ENCODE measurements around the gene DCAKD. TPM values are rescaled to one million over a fixed set of nuclear protein-coding genes. Genes with fewer than 3 reads are reported as not detected.

DCAKD gene, protein sequence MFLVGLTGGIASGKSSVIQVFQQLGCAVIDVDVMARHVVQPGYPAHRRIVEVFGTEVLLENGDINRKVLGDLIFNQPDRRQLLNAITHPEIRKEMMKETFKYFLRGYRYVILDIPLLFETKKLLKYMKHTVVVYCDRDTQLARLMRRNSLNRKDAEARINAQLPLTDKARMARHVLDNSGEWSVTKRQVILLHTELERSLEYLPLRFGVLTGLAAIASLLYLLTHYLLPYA
- total RNA-seq (2022; extraction: Qiagen RNA extraction; ENCODE audit: low read depth) = 18.0 to 24.0 TPM (median 20.5 TPM) in 5 replicates

DNA sequence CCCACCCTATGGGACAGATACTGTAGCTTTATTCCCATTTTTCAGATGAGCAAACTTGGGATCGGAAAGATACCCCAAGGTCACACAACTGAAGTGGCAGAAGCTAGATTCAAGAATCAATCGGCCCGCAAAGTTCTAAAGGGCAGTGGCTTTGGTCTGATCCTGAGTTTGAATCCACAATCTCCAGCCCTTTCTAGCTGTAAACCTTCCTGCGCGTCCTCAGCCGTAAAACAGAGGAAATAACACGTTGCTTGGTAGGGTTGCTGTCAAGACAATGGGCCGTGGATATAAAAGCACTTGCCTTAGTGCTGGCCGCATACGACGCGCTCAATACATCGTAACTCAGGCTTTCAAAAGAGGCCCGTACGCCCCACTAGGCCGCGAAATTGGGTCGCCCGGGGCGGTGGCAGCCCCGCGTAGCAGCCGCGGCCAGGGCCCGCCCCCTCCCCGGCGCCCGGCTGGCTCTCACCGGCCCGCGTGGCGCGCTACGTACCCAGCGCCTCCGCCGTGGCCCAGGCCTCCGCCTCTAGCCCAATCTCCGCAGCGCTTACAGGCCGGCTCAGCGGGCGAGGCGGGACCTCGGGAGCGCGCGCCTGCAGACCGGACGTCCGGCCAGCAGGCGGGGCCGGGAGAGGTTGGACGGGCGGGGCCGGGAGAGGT, at the start of gene DCAKD:
Gene DCAKD (minus strand): TSS at position 573 of the 660 bp plus-strand sequence. CDS start 16,747 bp downstream, outside the sequence.

DNA sequence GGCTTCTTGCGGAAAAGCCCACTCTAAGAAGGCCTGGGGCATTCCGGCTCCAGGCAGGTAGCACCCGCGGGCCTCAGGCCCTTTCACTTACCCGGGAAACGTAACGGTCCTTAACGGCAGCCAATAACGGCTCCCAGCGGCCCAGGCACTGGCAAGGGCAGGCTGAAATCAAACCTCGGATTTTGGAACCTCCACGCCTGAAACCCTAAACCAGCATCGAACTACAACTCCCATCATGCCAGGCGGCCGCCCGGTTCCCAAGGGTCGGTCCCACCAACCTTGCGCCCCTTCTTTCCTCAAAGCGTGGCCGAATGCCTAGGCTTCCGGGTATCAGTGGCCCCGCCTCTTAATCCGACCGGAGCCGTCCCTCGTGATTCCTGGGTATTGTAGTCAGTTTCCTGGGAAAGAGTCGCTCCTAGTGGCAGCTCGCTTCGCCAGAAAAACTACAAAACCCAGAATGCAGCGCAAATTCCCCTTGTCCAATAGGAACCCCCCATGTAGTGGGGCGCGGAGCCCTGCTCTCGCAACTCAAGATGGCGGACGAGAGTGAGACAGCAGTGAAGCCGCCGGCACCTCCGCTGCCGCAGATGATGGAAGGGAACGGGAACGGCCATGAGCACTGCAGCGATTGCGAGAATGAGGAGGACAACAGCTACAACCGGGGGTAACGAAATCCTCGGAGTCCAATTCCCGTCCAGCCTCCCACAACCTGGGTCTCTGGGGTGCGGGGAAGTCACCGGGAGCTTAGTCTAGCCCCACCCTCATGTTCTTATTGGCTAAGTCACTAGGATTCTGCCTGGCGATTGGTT, 9.6 kb upstream of the DCAKD start, which contains the start of gene NMT1:
Gene NMT1 (plus strand): TSS at position 521 of the 809 bp plus-strand sequence. CDS start 13 bp downstream, at position 534.

Other genes with a start within 250 kb of the DCAKD start
- 34.3 to 45.2 TPM (median 42.8 TPM) in 5 replicates for gene GJC1, start 221.3 kb downstream of the DCAKD start, total RNA-seq (2022; extraction: Qiagen RNA extraction; ENCODE audit: low read depth)
- not detected in 5 replicates for gene HIGD1B, start 203.7 kb downstream of the DCAKD start, total RNA-seq (2022; extraction: Qiagen RNA extraction; ENCODE audit: low read depth)
- 159 to 184 TPM (median 170 TPM) in 5 replicates for gene EFTUD2, start 152.2 kb downstream of the DCAKD start, total RNA-seq (2022; extraction: Qiagen RNA extraction; ENCODE audit: low read depth)
- gene GFAP, start 136.1 kb downstream of the DCAKD start, total RNA-seq (2022; extraction: Qiagen RNA extraction; ENCODE audit: low read depth) = 0.44 to 2.4 TPM (median 0.71 TPM) in 5 replicates
- gene KIF18B, start 103.9 kb downstream of the DCAKD start, total RNA-seq (2022; extraction: Qiagen RNA extraction; ENCODE audit: low read depth) = 33.4 to 46.7 TPM (median 45.4 TPM) in 5 replicates
- gene C1QL1, start 83.3 kb downstream of the DCAKD start, total RNA-seq (2022; extraction: Qiagen RNA extraction; ENCODE audit: low read depth) = 17.6 to 30.5 TPM (median 24.6 TPM) in 5 replicates
- gene NMT1, start 9.7 kb upstream of the DCAKD start, total RNA-seq (2022; extraction: Qiagen RNA extraction; ENCODE audit: low read depth) = 162 to 316 TPM (median 205 TPM) in 5 replicates
- gene PLCD3, start 80.9 kb upstream of the DCAKD start, total RNA-seq (2022; extraction: Qiagen RNA extraction; ENCODE audit: low read depth) = 177 to 204 TPM (median 194 TPM) in 5 replicates
- 5.0 to 8.9 TPM (median 7.8 TPM) in 5 replicates for gene ACBD4, start 84.1 kb upstream of the DCAKD start, total RNA-seq (2022; extraction: Qiagen RNA extraction; ENCODE audit: low read depth)
- 48.8 to 56.1 TPM (median 51.9 TPM) in 5 replicates for gene HEXIM1, start 96.8 kb upstream of the DCAKD start, total RNA-seq (2022; extraction: Qiagen RNA extraction; ENCODE audit: low read depth)
- gene HEXIM2, start 110.2 kb upstream of the DCAKD start, total RNA-seq (2022; extraction: Qiagen RNA extraction; ENCODE audit: low read depth) = 12.6 to 18.6 TPM (median 18.0 TPM) in 5 replicates
- 31.1 to 48.3 TPM (median 44.1 TPM) in 5 replicates for gene FMNL1, start 170.3 kb upstream of the DCAKD start, total RNA-seq (2022; extraction: Qiagen RNA extraction; ENCODE audit: low read depth)
- gene SPATA32, start 210.5 kb upstream of the DCAKD start, total RNA-seq (2022; extraction: Qiagen RNA extraction; ENCODE audit: low read depth) = 0.11 to 0.25 TPM (median 0.22 TPM) in 5 replicates

All from A549 treated with DMSO at 1 μM for 4 hours (cell line).